GM23338 (cell line): Measurements from ENCODE around the gene CLCF1. TPM values are rescaled to one million over a fixed set of nuclear protein-coding genes. Genes with fewer than 3 reads are reported as not detected.

ENCODE experiments used
- ATAC-seq: fragments of 200-7000 bp; cut with Tn5 transposase; 3 replicates; pipeline ENCODE4 v1.9.1; 2020
- DNase-seq: peaks from one replicate; pipeline ENCODE4 v3.0.0-alpha.2; 2015; ENCODE audit warnings: low spot score
- H2AFZ ChIP-seq: fragments of 200-600 bp; sonication (generic); 2 replicates; pipeline ENCODE4 v1.8.0; 2016; ENCODE audit warnings: antibody characterized with exemption, mild to moderate bottlenecking, moderate library complexity
- H3F3A ChIP-seq: fragments of 200-600 bp; sonication (generic); replicated peaks from 2 replicates; pipeline ENCODE4 v1.8.0; 2017; ENCODE audit warnings: antibody characterized with exemption, mixed run types, low read depth
- H3K27ac ChIP-seq: fragments of 200-600 bp; sonication (generic); 2 replicates; pipeline ENCODE4 v1.6.1; 2016; ENCODE audit warnings: low read depth
- H3K27me3 ChIP-seq: fragments of 200-600 bp; sonication (generic); 2 replicates; pipeline ENCODE4 v1.8.0; 2016; ENCODE audit warnings: mild to moderate bottlenecking, mixed run types, moderate library complexity; ENCODE audit not compliant: insufficient read depth
- H3K36me3 ChIP-seq: fragments of 200-600 bp; sonication (generic); 2 replicates; pipeline ENCODE4 v1.8.0; 2016; ENCODE audit warnings: mild to moderate bottlenecking; ENCODE audit not compliant: insufficient read depth
- H3K4me1 ChIP-seq: fragments of 200-600 bp; sonication (generic); 2 replicates; pipeline ENCODE4 v1.8.0; 2016; ENCODE audit warnings: mild to moderate bottlenecking, moderate library complexity; ENCODE audit not compliant: insufficient read depth
- H3K4me2 ChIP-seq: fragments of 200-600 bp; sonication (generic); 2 replicates; pipeline ENCODE4 v1.7.1; 2017; ENCODE audit warnings: mixed run types
- H3K4me3 ChIP-seq: fragments of 200-600 bp; sonication (generic); 2 replicates; pipeline ENCODE4 v1.6.1; 2016; ENCODE audit warnings: mixed run types
- H3K79me2 ChIP-seq: fragments of 200-600 bp; sonication (generic); replicated peaks from 2 replicates; pipeline ENCODE4 v1.8.0; 2017; ENCODE audit warnings: mild to moderate bottlenecking; ENCODE audit not compliant: insufficient read depth
- H3K9me2 ChIP-seq: fragments of 200-600 bp; sonication (generic); 2 replicates; pipeline ENCODE4 v1.8.0; 2017; ENCODE audit not compliant: insufficient read depth
- H4K20me1 ChIP-seq: fragments of 200-600 bp; sonication (generic); replicated peaks from 2 replicates; pipeline ENCODE4 v1.8.0; 2017; ENCODE audit warnings: mild to moderate bottlenecking; ENCODE audit not compliant: insufficient read depth
- H3K27ac Mint-ChIP-seq: 2 replicates; pipeline ENCODE4 v1.8.0; 2020; ENCODE audit warnings: inconsistent platforms, mild to moderate bottlenecking, moderate library complexity, mixed read lengths
- H3K27me3 Mint-ChIP-seq: 3 replicates; pipeline ENCODE4 v1.8.0; 2022; ENCODE audit warnings: low read depth, mild to moderate bottlenecking, moderate library complexity, mixed read lengths, inconsistent platforms; ENCODE audit not compliant: insufficient read depth, poor library complexity
- H3K36me3 Mint-ChIP-seq: 3 replicates; pipeline ENCODE4 v1.8.0; 2021; ENCODE audit warnings: low read depth, mild to moderate bottlenecking, inconsistent platforms, moderate library complexity, mixed read lengths
- H3K4me1 Mint-ChIP-seq: 3 replicates; pipeline ENCODE4 v1.8.0; 2020; ENCODE audit warnings: mild to moderate bottlenecking, inconsistent platforms, mixed read lengths
- H3K4me3 Mint-ChIP-seq: 3 replicates; pipeline ENCODE4 v1.8.0; 2021; ENCODE audit warnings: moderate library complexity, mild to moderate bottlenecking, inconsistent platforms, mixed read lengths
- H3K9me3 Mint-ChIP-seq: 3 replicates; pipeline ENCODE4 v1.8.0; 2020; ENCODE audit warnings: moderate library complexity, mild to moderate bottlenecking, inconsistent platforms, mixed read lengths
- CREB1 ChIP-seq: fragments of 250-450 bp; sonication (Bioruptor Pico); IDR thresholded peaks from 2 replicates; pipeline ENCODE4 v1.5.0; 2020; ENCODE audit warnings: low read depth, mild to moderate bottlenecking, moderate library complexity
- EZH2 ChIP-seq: fragments of 200-600 bp; sonication (generic); IDR thresholded peaks from one replicate; pipeline ENCODE4 v1.8.0; 2017; ENCODE audit warnings: antibody characterized with exemption, mild to moderate bottlenecking, low read depth; ENCODE audit not compliant: unreplicated experiment
- EZH2phosphoT487 ChIP-seq: fragments of 200-600 bp; sonication (generic); IDR thresholded peaks from one replicate; pipeline ENCODE4 v1.8.1; 2018; ENCODE audit warnings: antibody characterized with exemption; ENCODE audit not compliant: unreplicated experiment
- JUNB ChIP-seq: IDR thresholded peaks from one replicate; pipeline ENCODE4 v1.6.1; 2016; ENCODE audit warnings: antibody characterized with exemption; ENCODE audit not compliant: unreplicated experiment
- POLR2AphosphoS5 ChIP-seq: IDR thresholded peaks from 2 replicates; pipeline ENCODE4 v1.6.1; 2016; ENCODE audit warnings: antibody characterized with exemption, low read depth
- STAT1 ChIP-seq: IDR thresholded peaks from one replicate; pipeline ENCODE4 v1.6.1; 2016; ENCODE audit warnings: antibody characterized with exemption; ENCODE audit not compliant: unreplicated experiment
- ZNF114 ChIP-seq: fragments of 250-450 bp; sonication (Bioruptor Pico); IDR thresholded peaks from 2 replicates; pipeline ENCODE4 v1.5.0; 2020; ENCODE audit warnings: mild to moderate bottlenecking, moderate library complexity
- polyA plus RNA-seq: library from polyadenylated mRNA; unstranded; fragments of >200 nt; fragmentation: Nextera tagmentation; extraction: Ambion mirVana; gene quantifications from 2 replicates; pipeline ENCODE4 v1.2.1, GENCODE V29; 2016
- total RNA-seq: library from RNA; depleted of rRNA; stranded (reverse); fragments of >200 nt; shearing (Covaris generic); gene quantifications from 2 replicates; pipeline ENCODE4 v1.2.3, GENCODE V29; 2014
- TF ChIP-seq, protein P1 (sequence below): IDR thresholded peaks from one replicate; pipeline ENCODE4 v1.6.1; 2018; ENCODE audit warnings: antibody characterized with exemption; ENCODE audit not compliant: unreplicated experiment
- TF ChIP-seq, protein P2 (sequence below), 2 experiments: fragments of 200-600 bp in 1 of 2; sonication (generic) in 1 of 2; conservative IDR thresholded peaks; 2 replicates each; pipeline versions ENCODE4 v1.5.1 to v1.6.1; 2016 to 2017; ENCODE audit warnings: antibody characterized with exemption in 2 of 2, low read depth in 2 of 2, mild to moderate bottlenecking in 2 of 2, moderate library complexity in 1 of 2
- TF ChIP-seq, protein P3 (sequence below): fragments of 250-450 bp; sonication (Bioruptor Pico); IDR thresholded peaks from 2 replicates; pipeline ENCODE4 v1.5.0; 2020; ENCODE audit warnings: mild to moderate bottlenecking, moderate library complexity

Gene CLCF1
- total and polyA plus RNA-seq, 2 experiments from 2014 or later = 0.32 TPM; not detected in 1

DNA sequence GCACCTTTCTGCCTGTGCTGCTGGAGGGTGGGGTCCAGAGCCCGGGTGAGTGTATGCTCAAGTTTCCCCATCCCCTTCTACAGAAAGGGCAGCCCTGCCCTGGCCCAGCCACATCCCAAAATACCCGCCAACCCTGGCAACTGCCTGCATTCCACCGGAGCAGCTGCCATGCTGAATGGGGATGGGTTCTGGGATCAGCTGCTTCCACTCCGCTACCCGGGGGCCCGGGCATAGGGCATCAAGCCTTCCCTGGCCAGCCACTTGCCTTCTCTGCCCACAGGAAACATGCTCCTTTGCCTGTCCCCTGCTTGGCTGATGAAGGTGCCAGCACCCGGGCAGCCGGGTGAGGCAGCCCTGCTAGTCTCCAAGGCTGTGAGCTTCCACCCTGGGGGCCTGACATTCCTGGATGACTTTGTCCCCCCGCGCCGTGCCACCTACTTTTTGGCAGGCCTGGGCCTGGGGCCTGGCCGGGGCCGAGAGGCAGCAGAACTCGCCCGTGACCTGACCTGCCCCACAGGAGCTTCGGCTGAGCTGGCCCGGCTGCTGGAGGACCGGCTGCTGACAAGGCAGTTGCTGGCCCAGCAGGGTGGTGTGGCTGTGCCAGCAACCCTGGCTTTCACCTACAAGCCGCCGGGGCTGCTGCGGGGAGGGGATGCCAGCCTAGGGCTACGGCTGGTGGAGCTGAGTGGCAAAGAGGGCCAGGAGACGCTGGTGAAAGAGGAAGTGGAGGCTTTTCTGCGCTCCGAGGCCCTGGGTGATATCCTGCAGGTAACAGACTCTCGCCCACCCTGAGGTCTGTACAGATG lies 45.3 kb upstream of the CLCF1 start:
- Histone ChIP-seq H4K20me1 (no peaks in the 10 kb centered on the region), H2AFZ (no peak overlapping the region), H3K27ac (no peak overlapping the region), H3K9me2 (no peaks in the 10 kb centered on the region), H3K4me3 (no peak overlapping the region), H3K36me3 (no peaks in the 10 kb centered on the region), H3K79me2 (no peaks in the 10 kb centered on the region), H3F3A (no peaks in the 10 kb centered on the region), H3K4me1 (peaks cover 15% of the 10 kb centered on the region; the same call in 1 of the 2 replicates), H3K4me2 (no peak overlapping the region), H3K27me3 (peaks cover 12% of the 10 kb centered on the region; the same call in 1 of the 2 replicates)
- H3K4me1 Mint-ChIP-seq = peaks cover 19% of the 10 kb centered on the region
- ATAC-seq = no peak
- no peaks in the 10 kb centered on the region for H3K9me3 Mint-ChIP-seq
- H3K4me3 Mint-ChIP-seq = no peak overlapping the region
- H3K27me3 Mint-ChIP-seq = peaks cover 25% of the 10 kb centered on the region
- H3K27ac Mint-ChIP-seq = no peak overlapping the region
- DNase-seq = no peak
- no peaks in the 10 kb centered on the region for H3K36me3 Mint-ChIP-seq
- TF ChIP-seq, protein P1, sequence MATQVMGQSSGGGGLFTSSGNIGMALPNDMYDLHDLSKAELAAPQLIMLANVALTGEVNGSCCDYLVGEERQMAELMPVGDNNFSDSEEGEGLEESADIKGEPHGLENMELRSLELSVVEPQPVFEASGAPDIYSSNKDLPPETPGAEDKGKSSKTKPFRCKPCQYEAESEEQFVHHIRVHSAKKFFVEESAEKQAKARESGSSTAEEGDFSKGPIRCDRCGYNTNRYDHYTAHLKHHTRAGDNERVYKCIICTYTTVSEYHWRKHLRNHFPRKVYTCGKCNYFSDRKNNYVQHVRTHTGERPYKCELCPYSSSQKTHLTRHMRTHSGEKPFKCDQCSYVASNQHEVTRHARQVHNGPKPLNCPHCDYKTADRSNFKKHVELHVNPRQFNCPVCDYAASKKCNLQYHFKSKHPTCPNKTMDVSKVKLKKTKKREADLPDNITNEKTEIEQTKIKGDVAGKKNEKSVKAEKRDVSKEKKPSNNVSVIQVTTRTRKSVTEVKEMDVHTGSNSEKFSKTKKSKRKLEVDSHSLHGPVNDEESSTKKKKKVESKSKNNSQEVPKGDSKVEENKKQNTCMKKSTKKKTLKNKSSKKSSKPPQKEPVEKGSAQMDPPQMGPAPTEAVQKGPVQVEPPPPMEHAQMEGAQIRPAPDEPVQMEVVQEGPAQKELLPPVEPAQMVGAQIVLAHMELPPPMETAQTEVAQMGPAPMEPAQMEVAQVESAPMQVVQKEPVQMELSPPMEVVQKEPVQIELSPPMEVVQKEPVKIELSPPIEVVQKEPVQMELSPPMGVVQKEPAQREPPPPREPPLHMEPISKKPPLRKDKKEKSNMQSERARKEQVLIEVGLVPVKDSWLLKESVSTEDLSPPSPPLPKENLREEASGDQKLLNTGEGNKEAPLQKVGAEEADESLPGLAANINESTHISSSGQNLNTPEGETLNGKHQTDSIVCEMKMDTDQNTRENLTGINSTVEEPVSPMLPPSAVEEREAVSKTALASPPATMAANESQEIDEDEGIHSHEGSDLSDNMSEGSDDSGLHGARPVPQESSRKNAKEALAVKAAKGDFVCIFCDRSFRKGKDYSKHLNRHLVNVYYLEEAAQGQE = no peak
- TF ChIP-seq, protein P2, sequence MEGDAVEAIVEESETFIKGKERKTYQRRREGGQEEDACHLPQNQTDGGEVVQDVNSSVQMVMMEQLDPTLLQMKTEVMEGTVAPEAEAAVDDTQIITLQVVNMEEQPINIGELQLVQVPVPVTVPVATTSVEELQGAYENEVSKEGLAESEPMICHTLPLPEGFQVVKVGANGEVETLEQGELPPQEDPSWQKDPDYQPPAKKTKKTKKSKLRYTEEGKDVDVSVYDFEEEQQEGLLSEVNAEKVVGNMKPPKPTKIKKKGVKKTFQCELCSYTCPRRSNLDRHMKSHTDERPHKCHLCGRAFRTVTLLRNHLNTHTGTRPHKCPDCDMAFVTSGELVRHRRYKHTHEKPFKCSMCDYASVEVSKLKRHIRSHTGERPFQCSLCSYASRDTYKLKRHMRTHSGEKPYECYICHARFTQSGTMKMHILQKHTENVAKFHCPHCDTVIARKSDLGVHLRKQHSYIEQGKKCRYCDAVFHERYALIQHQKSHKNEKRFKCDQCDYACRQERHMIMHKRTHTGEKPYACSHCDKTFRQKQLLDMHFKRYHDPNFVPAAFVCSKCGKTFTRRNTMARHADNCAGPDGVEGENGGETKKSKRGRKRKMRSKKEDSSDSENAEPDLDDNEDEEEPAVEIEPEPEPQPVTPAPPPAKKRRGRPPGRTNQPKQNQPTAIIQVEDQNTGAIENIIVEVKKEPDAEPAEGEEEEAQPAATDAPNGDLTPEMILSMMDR (conservative IDR thresholded peaks at IDR 0.05; ENCODE audit: low read depth in 2 of 2) = no peak
- TF ChIP-seq, protein P3, sequence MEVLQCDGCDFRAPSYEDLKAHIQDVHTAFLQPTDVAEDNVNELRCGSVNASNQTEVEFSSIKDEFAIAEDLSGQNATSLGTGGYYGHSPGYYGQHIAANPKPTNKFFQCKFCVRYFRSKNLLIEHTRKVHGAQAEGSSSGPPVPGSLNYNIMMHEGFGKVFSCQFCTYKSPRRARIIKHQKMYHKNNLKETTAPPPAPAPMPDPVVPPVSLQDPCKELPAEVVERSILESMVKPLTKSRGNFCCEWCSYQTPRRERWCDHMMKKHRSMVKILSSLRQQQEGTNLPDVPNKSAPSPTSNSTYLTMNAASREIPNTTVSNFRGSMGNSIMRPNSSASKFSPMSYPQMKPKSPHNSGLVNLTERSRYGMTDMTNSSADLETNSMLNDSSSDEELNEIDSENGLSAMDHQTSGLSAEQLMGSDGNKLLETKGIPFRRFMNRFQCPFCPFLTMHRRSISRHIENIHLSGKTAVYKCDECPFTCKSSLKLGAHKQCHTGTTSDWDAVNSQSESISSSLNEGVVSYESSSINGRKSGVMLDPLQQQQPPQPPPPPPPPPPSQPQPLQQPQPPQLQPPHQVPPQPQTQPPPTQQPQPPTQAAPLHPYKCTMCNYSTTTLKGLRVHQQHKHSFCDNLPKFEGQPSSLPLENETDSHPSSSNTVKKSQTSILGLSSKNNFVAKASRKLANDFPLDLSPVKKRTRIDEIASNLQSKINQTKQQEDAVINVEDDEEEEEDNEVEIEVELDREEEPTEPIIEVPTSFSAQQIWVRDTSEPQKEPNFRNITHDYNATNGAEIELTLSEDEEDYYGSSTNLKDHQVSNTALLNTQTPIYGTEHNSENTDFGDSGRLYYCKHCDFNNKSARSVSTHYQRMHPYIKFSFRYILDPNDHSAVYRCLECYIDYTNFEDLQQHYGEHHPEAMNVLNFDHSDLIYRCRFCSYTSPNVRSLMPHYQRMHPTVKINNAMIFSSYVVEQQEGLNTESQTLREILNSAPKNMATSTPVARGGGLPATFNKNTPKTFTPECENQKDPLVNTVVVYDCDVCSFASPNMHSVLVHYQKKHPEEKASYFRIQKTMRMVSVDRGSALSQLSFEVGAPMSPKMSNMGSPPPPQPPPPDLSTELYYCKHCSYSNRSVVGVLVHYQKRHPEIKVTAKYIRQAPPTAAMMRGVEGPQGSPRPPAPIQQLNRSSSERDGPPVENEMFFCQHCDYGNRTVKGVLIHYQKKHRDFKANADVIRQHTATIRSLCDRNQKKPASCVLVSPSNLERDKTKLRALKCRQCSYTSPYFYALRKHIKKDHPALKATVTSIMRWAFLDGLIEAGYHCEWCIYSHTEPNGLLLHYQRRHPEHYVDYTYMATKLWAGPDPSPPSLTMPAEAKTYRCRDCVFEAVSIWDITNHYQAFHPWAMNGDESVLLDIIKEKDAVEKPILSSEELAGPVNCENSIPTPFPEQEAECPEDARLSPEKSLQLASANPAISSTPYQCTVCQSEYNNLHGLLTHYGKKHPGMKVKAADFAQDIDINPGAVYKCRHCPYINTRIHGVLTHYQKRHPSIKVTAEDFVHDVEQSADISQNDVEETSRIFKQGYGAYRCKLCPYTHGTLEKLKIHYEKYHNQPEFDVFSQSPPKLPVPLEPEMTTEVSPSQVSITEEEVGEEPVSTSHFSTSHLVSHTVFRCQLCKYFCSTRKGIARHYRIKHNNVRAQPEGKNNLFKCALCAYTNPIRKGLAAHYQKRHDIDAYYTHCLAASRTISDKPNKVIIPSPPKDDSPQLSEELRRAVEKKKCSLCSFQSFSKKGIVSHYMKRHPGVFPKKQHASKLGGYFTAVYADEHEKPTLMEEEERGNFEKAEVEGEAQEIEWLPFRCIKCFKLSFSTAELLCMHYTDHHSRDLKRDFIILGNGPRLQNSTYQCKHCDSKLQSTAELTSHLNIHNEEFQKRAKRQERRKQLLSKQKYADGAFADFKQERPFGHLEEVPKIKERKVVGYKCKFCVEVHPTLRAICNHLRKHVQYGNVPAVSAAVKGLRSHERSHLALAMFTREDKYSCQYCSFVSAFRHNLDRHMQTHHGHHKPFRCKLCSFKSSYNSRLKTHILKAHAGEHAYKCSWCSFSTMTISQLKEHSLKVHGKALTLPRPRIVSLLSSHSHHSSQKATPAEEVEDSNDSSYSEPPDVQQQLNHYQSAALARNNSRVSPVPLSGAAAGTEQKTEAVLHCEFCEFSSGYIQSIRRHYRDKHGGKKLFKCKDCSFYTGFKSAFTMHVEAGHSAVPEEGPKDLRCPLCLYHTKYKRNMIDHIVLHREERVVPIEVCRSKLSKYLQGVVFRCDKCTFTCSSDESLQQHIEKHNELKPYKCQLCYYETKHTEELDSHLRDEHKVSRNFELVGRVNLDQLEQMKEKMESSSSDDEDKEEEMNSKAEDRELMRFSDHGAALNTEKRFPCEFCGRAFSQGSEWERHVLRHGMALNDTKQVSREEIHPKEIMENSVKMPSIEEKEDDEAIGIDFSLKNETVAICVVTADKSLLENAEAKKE = no peak
- TF ChIP-seq EZH2 (no peak), POLR2AphosphoS5 (no peak), ZNF114 (CRISPR knock-in tag) (no peak), STAT1 (no peak), JUNB (no peak), EZH2phosphoT487 (no peak), CREB1 (CRISPR knock-in tag) (no peak)
